IPS DF 6.9 (cell line): ENCODE results near the gene POU6F2.
"Not testable (repeated sequence)": the region's sequence is repeated elsewhere in the genome, so short reads cannot be mapped to it uniquely, and the experiment has no call there.

ENCODE experiments used
- DNase-seq: peaks from one replicate; pipeline ENCODE4 v3.0.0-alpha.2; 2013; ENCODE audit warnings: low read depth, low spot score
- H3K27ac ChIP-seq: one replicate; pipeline ENCODE4 v1.5.1; 2013; ENCODE audit warnings: low read length, control low read depth
- H3K27me3 ChIP-seq: 2 replicates; pipeline ENCODE4 v1.6.1; 2013; ENCODE audit warnings: mild to moderate bottlenecking, low read length; ENCODE audit not compliant: control insufficient read depth, insufficient read depth
- H3K36me3 ChIP-seq: 2 replicates; pipeline ENCODE4 v1.6.1; 2013; ENCODE audit warnings: low read length; ENCODE audit not compliant: control insufficient read depth, insufficient read depth
- H3K4me1 ChIP-seq: 2 replicates; pipeline ENCODE4 v1.6.1; 2013; ENCODE audit warnings: low read length; ENCODE audit not compliant: control insufficient read depth, insufficient read depth
- H3K4me3 ChIP-seq: 2 replicates; pipeline ENCODE4 v1.5.1; 2013; ENCODE audit warnings: mild to moderate bottlenecking, low read length
- H3K9me3 ChIP-seq: 2 replicates; pipeline ENCODE4 v1.6.1; 2013; ENCODE audit warnings: low read length, inconsistent platforms; ENCODE audit not compliant: control insufficient read depth, insufficient read depth
- WGBS: extraction: QIAGEN DNeasy Blood & Tissue Kit; methylation state at CpG from one replicate; pipeline ENCODE4 v1.1.7; 2013; ENCODE audit warnings: mixed read lengths, missing lambda C conversion rate; ENCODE audit not compliant: insufficient read length, insufficient coverage; 5-methylcytosine and 5-hydroxymethylcytosine counted together

The POU6F2 gene

GRCh38 chr7:39172137-39172536, 194.4 kb downstream of the POU6F2 start:
- Histone ChIP-seq H3K36me3 (no peaks in the 10 kb centered on the region), H3K9me3 (no peaks in the 10 kb centered on the region), H3K4me3 (no peak overlapping the region), H3K4me1 (no peaks in the 10 kb centered on the region; the same call in 1 of the 2 replicates), H3K27ac (no peak overlapping the region), H3K27me3 (no peaks in the 10 kb centered on the region)
- WGBS, result no CpG with 5 or more reads among the region's 1 CpG
- DNase-seq, result no peak

GRCh38 chr7:39181398-39181797, 203.7 kb downstream of the POU6F2 start:
- H3K27me3 ChIP-seq, result no peaks in the 10 kb centered on the region
- no peaks in the 10 kb centered on the region; the same call in 1 of the 2 replicates for H3K9me3 ChIP-seq
- H3K36me3 ChIP-seq, result no peaks in the 10 kb centered on the region
- no peak for DNase-seq
- no peaks in the 10 kb centered on the region for H3K4me1 ChIP-seq
- whole genome bisulfite sequencing, result no CpG with 5 or more reads among the region's 3 CpGs
- H3K27ac ChIP-seq, result no peak overlapping the region
- H3K4me3 ChIP-seq, result no peak overlapping the region

- H3K27me3 ChIP-seq, result no peaks in the 10 kb centered on the region
- H3K36me3 ChIP-seq, result no peaks in the 10 kb centered on the region
- H3K9me3 ChIP-seq, result no peaks in the 10 kb centered on the region; the same call in 1 of the 2 replicates
- DNase-seq, result no peak
- no peak overlapping the region for H3K4me3 ChIP-seq
- WGBS, result 100% methylated on average over 1 of the region's 2 CpGs
- no peaks in the 10 kb centered on the region for H3K4me1 ChIP-seq
- no peak overlapping the region for H3K27ac ChIP-seq
Measured at GRCh38 chr7:39183796-39184195, 206.1 kb downstream of the POU6F2 start.

GRCh38 chr7:39184391-39184790, 206.7 kb downstream of the POU6F2 start:
- H3K4me1 ChIP-seq, result no peaks in the 10 kb centered on the region
- no peak for DNase-seq
- no CpG with 5 or more reads among the region's 3 CpGs for WGBS

GRCh38 chr7:39186131-39186530, 208.4 kb downstream of the POU6F2 start:
- Histone ChIP-seq H3K4me3 (no peak overlapping the region), H3K9me3 (no peaks in the 10 kb centered on the region; the same call in 1 of the 2 replicates), H3K4me1 (no peaks in the 10 kb centered on the region), H3K36me3 (no peaks in the 10 kb centered on the region), H3K27me3 (no peaks in the 10 kb centered on the region), H3K27ac (no peak overlapping the region)
- no CpG with 5 or more reads among the region's 2 CpGs for WGBS
- no peak for DNase-seq

More at GRCh38 chr7:39184391-39184790, 206.7 kb downstream of the POU6F2 start:
- H3K27me3 ChIP-seq, result no peaks in the 10 kb centered on the region
- no peaks in the 10 kb centered on the region for H3K36me3 ChIP-seq
- no peak overlapping the region for H3K27ac ChIP-seq
- H3K9me3 ChIP-seq, result no peaks in the 10 kb centered on the region; the same call in 1 of the 2 replicates
- H3K4me3 ChIP-seq, result no peak overlapping the region

GRCh38 chr7:39186671-39187070, 209.0 kb downstream of the POU6F2 start:
- whole genome bisulfite sequencing, result no CpG with 5 or more reads among the region's 4 CpGs
- Histone ChIP-seq H3K36me3 (no peaks in the 10 kb centered on the region), H3K4me1 (no peaks in the 10 kb centered on the region), H3K27me3 (no peaks in the 10 kb centered on the region), H3K4me3 (no peak overlapping the region), H3K9me3 (no peaks in the 10 kb centered on the region; the same call in 1 of the 2 replicates), H3K27ac (no peak overlapping the region)
- DNase-seq, result no peak

- WGBS, result no CpG with 5 or more reads among the region's 4 CpGs
- H3K4me1 ChIP-seq, result no peaks in the 10 kb centered on the region
- no peak overlapping the region for H3K4me3 ChIP-seq
- no peaks in the 10 kb centered on the region; the same call in 1 of the 2 replicates for H3K9me3 ChIP-seq
- H3K27ac ChIP-seq, result no peak overlapping the region
- no peaks in the 10 kb centered on the region for H3K36me3 ChIP-seq
- no peaks in the 10 kb centered on the region for H3K27me3 ChIP-seq
- no peak for DNase-seq
Measured at GRCh38 chr7:39187130-39187529, 209.4 kb downstream of the POU6F2 start.

GRCh38 chr7:39192476-39192875, 214.8 kb downstream of the POU6F2 start:
- no CpG with 5 or more reads among the region's 1 CpG for WGBS
- Histone ChIP-seq H3K4me3 (no peak overlapping the region), H3K4me1 (no peaks in the 10 kb centered on the region), H3K9me3 (no peaks in the 10 kb centered on the region), H3K36me3 (no peaks in the 10 kb centered on the region), H3K27ac (no peak overlapping the region), H3K27me3 (no peaks in the 10 kb centered on the region)
- no peak for DNase-seq

- DNase-seq, H3K9me3 ChIP-seq, H3K27me3 ChIP-seq, H3K27ac ChIP-seq, H3K36me3 ChIP-seq, H3K4me3 ChIP-seq, H3K4me1 ChIP-seq: not testable (repeated sequence)
- no CpG with 5 or more reads among the region's 10 CpGs for WGBS
Measured at GRCh38 chr7:39194388-39194787, 216.7 kb downstream of the POU6F2 start.

GRCh38 chr7:39195967-39196366, 218.3 kb downstream of the POU6F2 start:
- WGBS, result no CpG with 5 or more reads among the region's 5 CpGs
- Histone ChIP-seq H3K36me3 (no peaks in the 10 kb centered on the region), H3K9me3 (no peaks in the 10 kb centered on the region), H3K4me1 (no peaks in the 10 kb centered on the region), H3K4me3 (no peak overlapping the region), H3K27ac (no peak overlapping the region), H3K27me3 (no peaks in the 10 kb centered on the region)
- DNase-seq, result no peak

GRCh38 chr7:39197831-39198230, 220.1 kb downstream of the POU6F2 start:
- H3K9me3 ChIP-seq, result no peaks in the 10 kb centered on the region

More at GRCh38 chr7:39197831-39198230, 220.1 kb downstream of the POU6F2 start:
- Histone ChIP-seq H3K4me3 (no peak overlapping the region), H3K4me1 (no peaks in the 10 kb centered on the region), H3K27ac (no peak overlapping the region), H3K36me3 (no peaks in the 10 kb centered on the region), H3K27me3 (no peaks in the 10 kb centered on the region)
- DNase-seq, result no peak
- no CpG with 5 or more reads among the region's 1 CpG for WGBS
